HG02759 (cell line): ENCODE data around the gene PCDH9.
"Not testable (repeated sequence)": the region's sequence is repeated elsewhere in the genome, so short reads cannot be mapped to it uniquely, and the experiment has no call there.

Source experiments
- ATAC-seq: cut with Tn5 transposase; IDR thresholded peaks from one replicate; pipeline ENCODE4 v1.9.1; 2021; ENCODE audit warnings: mild to moderate bottlenecking, moderate library complexity; ENCODE audit not compliant: unreplicated experiment

The PCDH9 gene

DNA sequence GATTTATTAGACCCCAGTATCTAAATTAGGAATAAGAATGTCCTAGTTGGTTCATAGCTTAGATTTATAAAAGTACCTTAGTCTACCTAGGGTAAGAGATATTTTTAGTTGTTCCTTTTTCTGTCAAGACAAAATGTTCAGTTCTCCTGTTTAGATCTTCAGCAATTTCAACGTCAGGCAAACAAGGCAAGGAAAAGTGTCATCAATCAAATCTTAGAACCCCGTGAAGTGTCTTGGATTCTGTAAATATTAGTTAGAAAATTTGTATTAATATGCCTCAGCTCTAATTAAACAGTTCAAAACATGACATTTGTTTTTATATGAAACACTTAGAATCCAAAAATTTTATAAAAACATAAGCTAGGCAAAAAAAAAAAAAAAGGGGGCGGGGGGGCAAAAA lies 296.6 kb downstream of the PCDH9 start:
- ATAC-seq: no peak

DNA sequence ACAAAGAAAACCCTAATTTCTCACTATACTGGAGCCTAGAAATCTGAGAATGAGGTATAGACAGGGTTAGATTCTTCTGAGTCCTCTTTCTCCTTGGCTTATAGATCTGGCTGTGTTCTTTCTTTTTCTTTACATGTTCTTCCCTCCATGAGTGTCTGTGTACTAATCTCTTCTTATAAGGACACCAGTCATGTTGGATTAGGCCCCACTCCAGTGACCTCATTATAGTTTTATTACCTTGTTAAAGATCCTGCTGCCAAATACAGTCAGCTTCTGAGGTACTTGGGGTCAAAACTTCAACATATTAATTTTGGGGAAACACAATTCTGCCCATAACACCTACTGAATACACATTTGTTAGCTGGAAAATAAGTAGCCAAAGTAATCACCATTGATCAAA lies 302.6 kb downstream of the PCDH9 start:
- no peak for ATAC-seq

DNA sequence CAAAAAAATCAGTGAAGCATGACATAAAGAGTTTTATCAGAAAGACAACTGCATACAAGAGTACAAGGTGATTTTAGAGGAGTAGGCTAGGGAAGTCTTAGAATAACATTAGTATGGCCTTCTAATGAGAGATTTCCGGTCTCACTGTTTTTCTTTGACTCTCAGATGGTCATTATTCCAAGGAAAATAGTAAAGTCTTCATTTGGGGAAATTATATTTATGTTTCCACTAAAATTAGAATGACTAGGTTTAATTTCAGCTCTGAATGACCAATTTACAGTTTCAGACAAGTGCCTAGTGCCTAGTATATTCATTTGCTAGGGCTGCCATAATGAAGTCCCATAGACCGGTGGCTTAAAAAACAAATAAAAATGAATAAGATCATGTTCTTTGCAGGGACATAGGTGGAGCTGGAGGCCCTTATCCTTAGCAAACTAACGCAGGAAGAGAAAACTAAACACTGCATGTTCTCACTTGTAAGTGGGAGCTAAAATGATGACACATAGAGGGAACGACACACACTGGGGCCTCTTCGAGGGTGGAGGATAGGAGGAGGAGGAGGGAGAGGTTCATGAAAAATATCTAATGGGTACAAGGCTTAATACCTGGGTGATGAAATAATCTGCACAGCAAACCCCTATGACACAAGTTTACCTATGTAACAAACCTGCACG lies 303.1 kb downstream of the PCDH9 start:
- no peak for ATAC-seq

DNA sequence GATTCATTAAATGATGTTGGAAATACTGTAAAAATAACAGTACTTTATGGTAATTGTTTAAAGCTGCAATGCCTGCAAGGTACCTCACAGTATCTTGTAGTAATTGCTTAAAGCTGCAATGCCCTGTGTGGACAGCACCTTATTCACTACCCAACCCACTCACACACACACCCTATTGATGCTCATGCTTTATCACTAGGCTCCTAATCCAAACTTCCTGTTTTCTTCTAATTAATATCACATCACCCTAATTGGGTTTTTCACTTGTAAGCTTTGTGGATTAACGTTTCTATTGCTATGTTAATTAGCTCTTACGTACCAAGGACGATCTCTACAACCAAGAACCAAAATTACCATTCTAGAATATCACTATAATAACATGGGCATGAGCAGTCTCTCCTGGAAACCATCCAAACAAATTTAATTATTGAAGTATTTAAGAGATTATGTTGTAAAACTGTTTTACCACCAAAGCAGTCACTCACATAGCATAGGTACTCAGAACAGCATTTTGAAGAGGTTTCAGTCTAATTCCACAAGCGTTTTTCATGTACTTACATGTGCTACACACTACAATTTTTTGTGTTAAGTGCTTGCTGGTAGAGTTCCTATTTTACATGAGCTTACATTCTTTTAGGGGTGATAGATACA lies 303.8 kb downstream of the PCDH9 start:
- no peak for ATAC-seq

DNA sequence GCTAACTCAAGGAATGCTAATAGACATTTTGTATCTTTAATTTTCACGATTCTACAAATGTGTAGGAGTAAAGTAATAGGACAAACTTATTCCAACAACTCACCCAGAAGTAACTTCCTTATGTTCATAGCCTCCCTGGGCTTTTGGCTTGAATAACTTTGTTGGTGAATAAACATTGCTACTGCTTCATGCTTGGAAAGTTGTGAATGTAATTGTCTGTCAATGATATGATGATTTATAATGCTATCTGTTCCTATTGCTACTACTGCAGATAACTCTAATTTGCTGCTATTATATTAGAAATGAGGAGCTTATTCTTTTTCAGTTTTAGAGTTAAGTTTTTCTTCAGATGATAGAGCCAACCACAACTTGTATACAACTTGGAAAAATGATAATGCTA lies 307.7 kb downstream of the PCDH9 start:
- no peak for ATAC-seq

DNA sequence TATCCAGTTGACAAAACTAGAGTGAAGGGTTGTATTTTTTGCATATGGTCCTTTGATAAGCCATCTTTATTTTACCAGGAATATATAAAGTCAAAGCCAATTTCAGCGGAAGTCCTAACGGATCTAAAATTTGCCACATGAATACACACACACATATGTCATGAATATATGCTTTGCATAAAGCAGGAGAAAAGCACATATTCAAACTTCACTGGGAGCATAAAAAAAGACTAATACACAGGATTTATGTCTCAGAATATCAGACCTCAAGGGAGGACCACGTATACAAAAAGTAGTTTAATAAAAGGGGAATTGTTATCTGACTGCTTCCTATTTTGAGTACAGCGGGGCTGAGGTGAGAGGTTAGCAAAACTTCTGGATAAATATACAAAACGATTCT lies 308.7 kb downstream of the PCDH9 start:
- ATAC-seq: no peak

DNA sequence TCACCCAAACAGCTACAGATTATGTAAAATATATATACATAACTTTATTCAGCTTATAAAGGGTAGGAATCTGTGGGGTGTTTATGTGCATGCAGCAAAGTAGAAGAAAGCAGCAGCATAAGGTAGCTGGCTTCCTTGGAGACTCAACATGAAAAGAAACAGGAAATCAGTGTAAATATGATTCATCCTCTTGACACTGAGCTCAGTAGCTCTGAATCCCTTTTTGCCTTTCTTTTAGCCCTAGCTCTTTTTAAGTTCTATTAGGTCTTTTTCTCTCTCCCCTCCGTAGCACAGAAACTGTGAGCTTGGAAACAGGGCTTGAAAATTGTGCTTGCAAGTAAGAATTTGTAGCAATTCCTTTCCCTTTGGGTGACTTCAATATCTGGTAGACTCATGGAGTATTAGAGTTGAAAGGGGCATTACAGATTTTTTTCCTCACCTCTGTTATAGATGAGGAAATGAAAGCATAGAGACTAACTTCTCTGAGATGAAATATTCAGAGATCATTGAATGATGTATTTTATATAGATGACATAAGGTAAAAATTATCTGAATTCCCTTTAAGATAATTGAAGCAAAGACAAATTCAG lies 314.4 kb downstream of the PCDH9 start:
- no peak for ATAC-seq

DNA sequence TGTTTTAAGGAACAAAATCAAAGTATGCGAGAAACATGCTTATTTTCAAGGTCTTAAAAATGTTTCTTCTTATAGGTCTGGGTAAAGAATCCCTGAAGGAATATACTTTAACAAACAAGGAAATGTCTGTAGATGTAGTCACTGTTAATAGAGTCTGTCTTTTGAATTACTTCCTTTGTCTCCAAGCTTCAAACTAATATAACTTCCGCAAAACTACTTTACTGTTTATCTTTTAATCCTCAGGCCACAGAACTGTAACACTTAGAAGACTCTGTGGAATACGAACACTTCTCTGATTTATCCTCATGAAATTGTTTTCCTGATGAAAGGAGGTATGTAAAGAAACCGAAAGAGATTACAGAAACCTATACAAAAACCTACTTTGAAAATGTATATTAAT lies 316.0 kb downstream of the PCDH9 start:
- no peak for ATAC-seq

DNA sequence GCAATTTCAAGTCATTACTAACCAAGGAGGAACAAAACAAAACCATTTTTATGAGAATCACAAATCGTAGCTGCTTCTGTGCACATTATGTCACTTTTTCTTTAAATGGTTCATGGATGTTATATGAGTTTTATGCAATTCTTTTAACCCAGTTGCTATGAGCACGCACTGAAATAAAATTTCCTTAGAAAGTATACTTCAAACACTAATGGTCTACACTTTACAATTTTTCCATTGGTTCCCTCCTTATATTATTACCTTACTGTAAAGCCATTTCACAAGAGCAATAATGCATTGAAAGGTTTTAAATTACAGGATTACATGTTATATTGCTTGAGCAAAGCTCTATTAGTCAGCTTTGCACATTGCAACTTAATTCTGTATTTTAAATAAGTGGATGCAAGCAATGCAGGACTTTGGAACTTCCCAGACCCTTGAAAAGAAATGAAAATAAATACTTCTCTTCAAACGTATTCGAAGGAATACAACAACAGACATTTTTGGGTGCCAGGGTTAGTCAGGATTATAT lies 318.7 kb downstream of the PCDH9 start:
- ATAC-seq: no peak

DNA sequence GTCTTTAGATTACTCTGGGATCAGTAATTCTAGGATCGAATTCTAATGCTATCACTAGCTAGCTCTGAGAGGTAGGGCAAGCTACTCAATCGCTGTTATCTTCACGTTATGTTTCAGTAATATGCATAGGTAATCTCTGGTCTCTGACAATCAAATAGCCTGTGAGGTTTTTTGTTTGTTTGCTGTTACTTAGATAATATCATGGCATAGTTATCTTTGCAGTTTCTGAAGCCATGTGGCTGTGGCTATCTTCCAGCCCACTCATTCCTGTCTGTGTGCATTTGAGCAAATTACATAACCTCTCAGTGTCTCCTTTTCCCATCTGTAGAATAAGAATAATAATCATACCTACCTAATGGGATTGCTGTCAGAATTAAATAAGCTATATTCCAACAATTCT lies 330.2 kb downstream of the PCDH9 start:
- ATAC-seq: no peak

DNA sequence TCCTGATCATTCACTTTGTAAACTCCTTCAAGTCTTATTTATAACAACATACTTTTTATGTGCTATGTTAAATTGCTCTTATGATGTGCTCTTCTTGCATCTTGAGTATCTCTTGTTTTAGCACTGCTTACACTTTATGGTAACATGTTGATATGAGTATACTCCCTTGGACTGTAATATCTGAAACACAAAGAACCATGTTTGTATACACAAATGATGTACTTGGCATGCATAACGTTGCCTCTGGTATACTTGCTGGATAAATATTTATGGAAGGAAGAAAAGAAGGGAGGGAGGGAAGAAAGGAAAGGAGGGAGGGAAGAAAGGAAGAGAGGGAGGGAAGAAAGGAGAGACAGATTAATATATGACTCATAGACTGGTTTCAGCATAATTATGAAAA lies 333.2 kb downstream of the PCDH9 start:
- ATAC-seq: no peak

DNA sequence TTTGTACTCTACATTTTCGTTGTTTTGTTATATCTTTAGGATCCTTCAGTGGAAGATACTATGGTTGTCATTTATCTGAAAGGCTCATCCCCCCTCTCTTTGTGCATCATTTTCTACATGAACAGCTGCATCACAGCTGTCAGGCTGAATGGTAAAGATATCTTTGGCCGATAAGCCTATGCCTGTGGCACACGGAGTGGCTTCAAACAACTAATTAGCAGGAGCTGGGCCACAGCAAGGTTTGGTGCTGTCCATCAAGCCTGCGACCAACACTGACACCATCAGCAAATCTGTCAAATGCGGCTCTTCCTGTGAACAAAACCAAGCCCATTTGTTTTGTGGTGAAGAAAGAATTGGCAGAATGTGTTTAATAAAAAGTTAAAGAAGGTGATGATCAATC lies 334.4 kb downstream of the PCDH9 start:
- no peak for ATAC-seq

DNA sequence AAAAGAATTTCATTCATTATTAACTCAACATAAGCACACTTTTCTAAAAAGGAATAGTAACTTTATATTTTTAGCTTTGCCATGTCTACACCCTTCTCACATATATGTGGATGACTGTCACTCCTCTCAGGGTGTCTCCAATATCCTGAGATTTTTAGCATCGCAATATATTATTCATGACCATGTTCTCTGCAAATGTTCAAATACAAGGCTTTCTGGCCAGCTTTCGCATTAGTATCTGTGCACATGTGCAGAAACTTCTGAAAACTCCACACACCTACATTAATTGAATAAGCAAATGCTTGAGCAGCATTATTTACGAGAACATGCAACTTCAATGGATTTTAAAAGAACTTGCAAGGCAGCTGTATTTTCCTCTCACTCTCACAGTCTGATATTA lies 334.8 kb downstream of the PCDH9 start:
- ATAC-seq: no peak

DNA sequence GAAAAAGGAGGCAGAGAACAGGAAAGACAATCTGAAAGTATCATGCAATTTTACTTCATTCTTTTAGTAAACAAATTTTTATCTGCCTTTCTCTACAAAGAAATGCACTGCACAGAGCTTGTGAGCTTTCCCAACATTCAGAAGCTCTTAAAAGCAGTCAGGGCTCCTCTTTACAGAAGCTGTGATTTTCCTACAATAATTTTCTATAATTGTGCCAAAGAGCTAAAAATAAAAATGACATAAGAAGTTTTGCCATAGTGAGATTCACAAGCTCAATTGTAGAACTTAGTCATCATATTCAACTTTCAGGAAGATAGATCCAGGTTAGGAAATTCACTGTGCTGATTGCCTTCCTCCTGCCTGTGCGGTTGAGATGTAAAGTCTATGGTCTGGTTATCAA lies 341.4 kb downstream of the PCDH9 start:
- ATAC-seq: no peak

DNA sequence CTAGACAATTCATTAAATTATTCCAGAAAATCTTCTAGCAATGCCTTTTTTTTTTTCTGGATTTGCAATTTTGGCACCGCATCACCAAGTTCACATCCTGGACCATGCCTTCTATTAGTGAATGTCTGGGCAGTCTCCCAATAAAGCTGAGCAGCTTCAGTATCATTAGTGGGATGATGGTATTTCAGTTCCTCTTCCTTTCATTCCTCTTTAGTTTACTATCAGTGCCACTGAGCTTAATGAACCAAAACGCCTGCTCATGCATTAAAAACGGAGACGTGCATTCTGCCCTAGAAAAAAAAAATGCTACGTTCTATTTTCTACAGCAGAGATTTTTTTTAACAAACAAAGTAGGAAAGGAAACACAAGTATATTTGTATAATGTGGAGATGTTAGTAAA lies 343.0 kb downstream of the PCDH9 start:
- peak; percentile 49 for ATAC-seq

DNA sequence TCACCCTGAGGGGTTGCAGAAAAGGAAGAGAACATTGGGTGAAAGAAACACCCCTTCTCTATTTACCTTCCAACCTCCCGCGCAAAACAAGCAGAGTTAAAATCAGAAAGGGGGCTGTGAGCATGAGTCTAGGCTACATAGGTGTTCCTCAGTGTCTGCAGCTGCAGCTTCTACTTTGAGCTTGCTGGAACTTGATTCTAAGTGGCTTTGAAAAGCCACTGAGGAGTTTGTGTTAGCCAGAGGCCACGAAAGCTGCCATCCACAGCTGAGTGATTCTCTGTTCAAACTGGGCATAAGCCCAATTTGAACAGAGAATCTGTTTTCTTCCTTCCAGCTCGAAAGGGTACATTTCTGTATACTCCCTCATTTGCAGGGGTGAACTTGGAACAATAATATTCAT lies 343.9 kb downstream of the PCDH9 start:
- no peak for ATAC-seq

DNA sequence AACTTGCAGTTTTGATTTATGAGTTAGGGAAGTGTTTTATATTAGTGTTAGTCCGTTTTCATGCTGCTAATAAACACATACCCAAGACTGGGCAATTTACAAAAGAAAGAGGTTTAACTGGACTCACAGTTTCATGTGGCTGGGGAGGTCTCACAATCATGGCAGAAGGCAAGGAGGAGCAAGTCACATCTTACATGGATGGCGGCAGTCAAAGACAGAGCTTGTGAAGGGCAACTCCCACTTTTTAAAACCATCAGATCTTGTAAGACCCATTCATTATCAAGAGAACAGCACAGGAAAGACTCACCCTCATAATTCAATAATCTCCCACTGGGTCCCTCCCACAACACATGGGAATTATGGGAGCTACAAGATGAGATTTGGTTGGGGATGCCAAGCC lies 349.0 kb downstream of the PCDH9 start:
- ATAC-seq: not testable (repeated sequence)

DNA sequence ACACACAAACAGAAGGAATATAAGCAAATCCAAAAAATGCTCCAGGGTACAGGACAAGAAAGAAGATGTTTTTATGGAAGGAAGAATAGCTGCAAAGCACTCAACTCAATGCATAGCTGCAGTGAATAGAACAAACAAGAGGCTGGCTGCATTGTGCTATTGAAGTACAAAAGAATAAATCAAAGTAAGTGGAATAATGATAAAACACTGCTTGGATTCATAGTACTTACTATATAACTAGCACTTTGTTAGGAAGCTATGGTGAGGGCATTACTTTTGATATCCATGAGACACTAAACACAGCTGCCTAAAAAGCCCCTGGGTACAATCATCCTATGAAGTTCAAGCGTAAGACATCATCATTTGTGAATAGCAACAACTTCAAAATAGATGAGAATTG lies 350.1 kb downstream of the PCDH9 start:
- no peak for ATAC-seq

DNA sequence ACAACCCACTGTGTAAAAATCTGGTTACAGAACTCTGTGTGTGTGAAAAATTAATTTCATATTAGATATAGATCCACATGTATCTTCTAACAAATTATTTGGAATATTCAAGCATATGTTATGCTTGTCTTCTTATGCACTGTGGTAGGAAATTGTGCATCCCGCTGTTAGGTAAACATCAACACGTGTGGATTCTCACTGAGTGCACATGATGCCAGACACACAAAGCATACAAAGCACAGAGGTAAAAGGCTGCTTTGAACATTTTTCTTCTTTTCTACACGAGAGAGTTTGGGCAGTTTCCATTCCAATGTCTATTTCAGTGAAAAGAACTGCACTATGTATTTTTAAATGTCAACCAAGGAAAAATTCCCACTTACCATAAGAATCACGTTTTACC lies 354.9 kb downstream of the PCDH9 start:
- no peak for ATAC-seq

DNA sequence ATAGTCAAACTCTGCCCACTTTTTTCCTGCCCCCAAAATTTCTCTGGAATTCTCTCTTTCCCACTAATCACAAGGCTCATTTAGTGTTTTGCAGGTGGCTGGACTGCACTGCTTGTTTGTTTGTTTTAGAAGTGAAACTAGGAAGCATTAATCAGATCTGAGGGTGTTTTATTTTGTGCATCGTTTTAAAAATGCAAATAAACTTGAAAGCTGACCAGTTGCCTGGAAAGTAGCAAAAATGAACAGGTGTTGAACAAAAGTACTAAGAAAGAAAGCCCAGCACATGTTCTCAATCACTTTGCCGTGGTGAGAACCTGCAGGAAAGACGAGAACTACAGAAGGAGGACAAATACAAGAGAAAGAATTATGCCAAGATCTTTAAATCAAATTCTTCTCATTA lies 365.5 kb downstream of the PCDH9 start:
- no peak for ATAC-seq

DNA sequence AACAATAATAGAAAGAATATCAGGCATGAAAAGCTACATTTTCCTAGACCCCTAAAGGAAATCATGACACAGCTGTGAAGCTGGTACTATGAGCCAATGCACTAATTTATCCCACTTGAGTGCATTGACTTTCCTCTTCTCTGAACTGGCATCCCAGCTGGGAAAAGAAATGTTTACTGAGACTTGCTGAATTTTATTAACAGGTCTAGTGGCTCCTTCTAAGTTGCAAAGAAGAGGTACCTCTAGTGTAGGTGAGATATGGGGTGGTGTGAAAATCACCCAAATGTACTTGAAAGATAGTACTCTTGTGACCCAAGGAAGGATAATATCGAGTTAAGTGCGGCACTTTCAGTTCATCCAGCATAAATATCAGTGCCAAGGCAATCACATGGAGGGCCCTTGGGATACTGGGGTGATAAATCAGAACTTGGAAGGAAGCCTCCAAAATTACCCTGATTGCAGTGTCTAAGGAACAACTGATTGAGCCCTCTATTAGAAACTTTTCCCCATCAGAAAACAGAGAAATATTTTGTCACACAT lies 369.2 kb downstream of the PCDH9 start:
- ATAC-seq: no peak
